Fibroblast of pulmonary artery (primary cell): ENCODE data around the gene PTBP2.

ENCODE experiments used
- DNase-seq: peaks from one replicate; pipeline ENCODE4 v3.0.0-alpha.2; 2010; ENCODE audit warnings: low read depth
- H3K4me3 ChIP-seq: replicated peaks from 2 replicates; pipeline ENCODE4 v1.5.1; 2011; ENCODE audit warnings: low read depth, mild to moderate bottlenecking, control low read depth, low read length, moderate library complexity
- CTCF ChIP-seq: IDR thresholded peaks from 2 replicates; pipeline ENCODE4 v1.5.1; 2011; ENCODE audit warnings: mild to moderate bottlenecking, control low read depth, low read length, inconsistent platforms; ENCODE audit errors: missing control alignments

PTBP2 gene

DNA sequence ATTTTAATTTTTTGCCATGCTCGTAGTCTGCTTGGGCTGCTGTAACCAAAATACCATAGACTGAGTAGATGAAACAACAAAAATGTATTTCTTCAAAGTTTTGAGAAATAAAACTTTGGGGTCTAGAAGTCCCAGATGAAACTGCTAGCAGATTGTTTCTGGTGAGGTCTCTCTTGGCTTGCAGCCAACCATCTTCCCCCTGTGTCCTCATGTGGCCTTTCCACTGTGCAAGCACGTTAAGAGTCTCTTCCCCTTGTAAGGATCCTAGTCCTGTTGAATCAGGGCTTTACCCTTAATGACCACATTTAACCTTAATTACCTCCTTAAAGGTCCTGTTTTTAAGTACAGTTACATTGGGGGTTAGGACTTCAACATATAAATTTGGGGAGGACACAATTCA, 86.6 kb downstream of the PTBP2 start:
- no peak for TF ChIP-seq CTCF
- no peak overlapping the region for H3K4me3 ChIP-seq
- DNase-seq: peak; percentile 20

- no peak overlapping the region for H3K4me3 ChIP-seq
- DNase-seq: no peak
- no peak for TF ChIP-seq CTCF
Measured at GRCh38 chr1:96815914-96816313, 94.3 kb downstream of the PTBP2 start.

GRCh38 chr1:96820107-96820506, 98.5 kb downstream of the PTBP2 start:
- no peak overlapping the region for H3K4me3 ChIP-seq
- DNase-seq: peak; percentile 23
- no peak for TF ChIP-seq CTCF

- no peak overlapping the region for H3K4me3 ChIP-seq
- DNase-seq: no peak
- no peak for TF ChIP-seq CTCF
Measured at GRCh38 chr1:96820671-96821070, 99.1 kb downstream of the PTBP2 start.

GRCh38 chr1:96825231-96825630, 103.6 kb downstream of the PTBP2 start:
- no peak for TF ChIP-seq CTCF
- H3K4me3 ChIP-seq: no peak overlapping the region
- no peak for DNase-seq

GRCh38 chr1:96825950-96826576, 104.5 kb downstream of the PTBP2 start:
- no peak for DNase-seq
- no peak overlapping the region for H3K4me3 ChIP-seq
- no peak for TF ChIP-seq CTCF

GRCh38 chr1:96833376-96833775, 111.8 kb downstream of the PTBP2 start:
- no peak for TF ChIP-seq CTCF
- DNase-seq: no peak
- H3K4me3 ChIP-seq: no peak overlapping the region
